Ishikawa (cell line): ENCODE data around the gene RHOBTB3.

Experiments
- CEBPB ChIP-seq: IDR thresholded peaks from 2 replicates; pipeline ENCODE4 v1.6.1; 2012
- CREB1 ChIP-seq: IDR thresholded peaks from 2 replicates; pipeline ENCODE4 v1.6.1; 2012; ENCODE audit warnings: low read depth
- EGR1 ChIP-seq: IDR thresholded peaks from 2 replicates; pipeline ENCODE4 v1.6.1; 2012
- EP300 ChIP-seq: IDR thresholded peaks from 2 replicates; pipeline ENCODE4 v1.6.1; 2012; ENCODE audit warnings: borderline replicate concordance
- FOXM1 ChIP-seq: IDR thresholded peaks from 2 replicates; pipeline ENCODE4 v1.6.1; 2012; ENCODE audit warnings: low read depth, borderline replicate concordance
- MAX ChIP-seq: IDR thresholded peaks from 2 replicates; pipeline ENCODE4 v1.6.1; 2012
- NFIC ChIP-seq: IDR thresholded peaks from 2 replicates; pipeline ENCODE4 v1.6.1; 2012
- RAD21 ChIP-seq: IDR thresholded peaks from 2 replicates; pipeline ENCODE4 v1.6.1; 2012; ENCODE audit warnings: low read depth
- REST ChIP-seq: IDR thresholded peaks from 2 replicates; pipeline ENCODE4 v1.6.1; 2012; ENCODE audit warnings: low read depth, mild to moderate bottlenecking
- TAF1 ChIP-seq: IDR thresholded peaks from 2 replicates; pipeline ENCODE4 v1.6.1; 2012; ENCODE audit warnings: low read depth, mild to moderate bottlenecking
- TCF12 ChIP-seq: IDR thresholded peaks from 2 replicates; pipeline ENCODE4 v1.6.1; 2012; ENCODE audit warnings: low read depth
- TEAD4 ChIP-seq: IDR thresholded peaks from 2 replicates; pipeline ENCODE4 v1.6.1; 2012
- USF1 ChIP-seq: IDR thresholded peaks from 2 replicates; pipeline ENCODE4 v1.6.1; 2012
- YY1 ChIP-seq: IDR thresholded peaks from 2 replicates; pipeline ENCODE4 v1.6.1; 2012; ENCODE audit warnings: low read depth
- ZBTB7A ChIP-seq: IDR thresholded peaks from 2 replicates; pipeline ENCODE4 v1.6.1; 2012; ENCODE audit warnings: low read depth

Gene RHOBTB3

GRCh38 chr5:95711501-95712346, 19.4 kb upstream of the RHOBTB3 start:
- TF ChIP-seq REST (no peak), CREB1 (no peak), EGR1 (no peak), RAD21 (no peak), TEAD4 (no peak)

- TF ChIP-seq YY1 = no peak
- TF ChIP-seq TCF12 = no peak
- TF ChIP-seq EP300 = peak; percentile 59; the same call in 1 of the 2 replicates
- TF ChIP-seq EGR1 = no peak
Observed at GRCh38 chr5:95712347-95712958, 18.7 kb upstream of the RHOBTB3 start.

- no peak for TF ChIP-seq MAX
- no peak for TF ChIP-seq CREB1
- no peak for TF ChIP-seq USF1
- no peak for TF ChIP-seq CEBPB
- no peak for TF ChIP-seq ZBTB7A
- TF ChIP-seq FOXM1 = no peak
- TF ChIP-seq TCF12 = no peak
- no peak for TF ChIP-seq REST
- TF ChIP-seq TAF1 = no peak
Observed at GRCh38 chr5:95713960-95714710, 17.0 kb upstream of the RHOBTB3 start.

- TF ChIP-seq TAF1 (no peak), NFIC (no peak), ZBTB7A (no peak), USF1 (no peak), CEBPB (no peak), MAX (no peak), EP300 (no peak), CREB1 (no peak), REST (no peak), EGR1 (no peak), TCF12 (no peak), YY1 (no peak), RAD21 (no peak), TEAD4 (no peak), FOXM1 (no peak)
Observed at GRCh38 chr5:95715799-95716461, 15.2 kb upstream of the RHOBTB3 start.
